ENCODE data around the gene AGPAT4.
"Not testable (repeated sequence)": the region's sequence is repeated elsewhere in the genome, so short reads cannot be mapped to it uniquely, and the experiment has no call there.

AGPAT4 gene

DNA sequence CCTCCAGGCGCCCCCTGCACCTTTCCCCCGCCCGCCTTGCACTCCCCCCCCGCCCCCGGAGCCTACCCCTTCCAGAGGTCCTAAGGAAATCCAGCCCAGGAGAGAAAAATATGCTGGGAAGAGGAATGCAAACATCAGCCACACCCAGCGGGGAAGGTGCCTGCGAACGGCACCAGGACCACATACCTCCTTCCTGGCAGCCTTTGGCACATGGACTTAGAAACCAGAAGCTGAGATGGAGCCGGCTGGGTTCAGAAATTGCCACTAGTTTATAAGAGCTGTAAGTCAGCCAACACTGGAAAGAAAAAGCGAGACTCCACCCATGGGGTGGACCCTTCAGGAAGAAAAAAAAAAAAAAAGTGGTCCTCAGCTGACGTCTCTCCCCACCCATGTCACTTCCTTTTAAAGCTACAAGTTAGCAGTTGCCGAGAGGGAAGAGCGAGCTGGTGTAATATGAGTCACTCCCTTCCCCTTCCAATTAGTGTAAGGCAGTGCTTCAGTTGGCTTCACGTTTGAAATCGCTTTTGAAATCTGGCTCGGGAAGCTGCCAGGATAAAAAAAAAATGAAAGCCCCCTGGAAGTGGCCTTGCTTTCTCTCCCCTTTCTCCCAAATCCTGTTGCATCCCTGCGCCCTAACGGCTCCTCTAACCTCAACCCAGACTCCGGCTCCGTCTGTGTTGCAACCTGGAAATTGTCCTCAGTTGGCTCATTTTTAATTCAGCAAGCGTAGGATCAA lies at the start of gene AGPAT4:
Gene AGPAT4 (minus strand): TSS at position 310 of the 736 bp plus-strand sequence. CDS start 41,848 bp downstream, outside the sequence.
- peak within 1 kb of the TSS; percentile 79 for H3K27ac ChIP-seq (ENCODE audit: low read depth, low read length)
- peak within 1 kb of the TSS; percentile 79 for H3K4me3 ChIP-seq (ENCODE audit: low read depth, low read length)
- peak within 1 kb of the TSS; percentile 92 for H3K9ac ChIP-seq (ENCODE audit: low read length)
- no peaks in the 10 kb centered on the region; the same call in 1 of the 2 replicates for H3K36me3 ChIP-seq (ENCODE audit: control insufficient read depth, insufficient read depth, low read length)
- peaks cover 31% of the 10 kb centered on the region for H3K4me1 ChIP-seq (ENCODE audit: control insufficient read depth, insufficient read depth, low read length)
- H3K9me3 ChIP-seq (ENCODE audit: control insufficient read depth, insufficient read depth, low read depth, low read length): no peaks in the 10 kb centered on the region
- H3K27me3 ChIP-seq (ENCODE audit: control insufficient read depth, insufficient read depth, low read length): no peaks in the 10 kb centered on the region

GRCh38 chr6:161319231-161319630 lies 45.4 kb upstream of the AGPAT4 start:
- no peak overlapping the region for H3K9ac ChIP-seq (ENCODE audit: low read length)
- H3K9me3 ChIP-seq (ENCODE audit: control insufficient read depth, insufficient read depth, low read depth, low read length): peaks cover 20% of the 10 kb centered on the region
- no peaks in the 10 kb centered on the region for H3K36me3 ChIP-seq (ENCODE audit: control insufficient read depth, insufficient read depth, low read length)
- no peak overlapping the region for H3K27ac ChIP-seq (ENCODE audit: low read depth, low read length)
- no peaks in the 10 kb centered on the region for H3K27me3 ChIP-seq (ENCODE audit: control insufficient read depth, insufficient read depth, low read length)
- H3K4me1 ChIP-seq (ENCODE audit: control insufficient read depth, insufficient read depth, low read length): peaks cover 3% of the 10 kb centered on the region; the same call in 1 of the 2 replicates
- H3K4me3 ChIP-seq (ENCODE audit: low read depth, low read length): no peak overlapping the region

GRCh38 chr6:161318456-161318855 lies 44.6 kb upstream of the AGPAT4 start:
- Histone ChIP-seq H3K4me1 (ENCODE audit: control insufficient read depth, insufficient read depth, low read length) (peaks cover 3% of the 10 kb centered on the region; the same call in 1 of the 2 replicates), H3K4me3 (ENCODE audit: low read depth, low read length) (no peak overlapping the region), H3K27ac (ENCODE audit: low read depth, low read length) (no peak overlapping the region), H3K9me3 (ENCODE audit: control insufficient read depth, insufficient read depth, low read depth, low read length) (peaks cover 17% of the 10 kb centered on the region), H3K27me3 (ENCODE audit: control insufficient read depth, insufficient read depth, low read length) (no peaks in the 10 kb centered on the region), H3K36me3 (ENCODE audit: control insufficient read depth, insufficient read depth, low read length) (no peaks in the 10 kb centered on the region), H3K9ac (ENCODE audit: low read length) (no peak overlapping the region)

DNA sequence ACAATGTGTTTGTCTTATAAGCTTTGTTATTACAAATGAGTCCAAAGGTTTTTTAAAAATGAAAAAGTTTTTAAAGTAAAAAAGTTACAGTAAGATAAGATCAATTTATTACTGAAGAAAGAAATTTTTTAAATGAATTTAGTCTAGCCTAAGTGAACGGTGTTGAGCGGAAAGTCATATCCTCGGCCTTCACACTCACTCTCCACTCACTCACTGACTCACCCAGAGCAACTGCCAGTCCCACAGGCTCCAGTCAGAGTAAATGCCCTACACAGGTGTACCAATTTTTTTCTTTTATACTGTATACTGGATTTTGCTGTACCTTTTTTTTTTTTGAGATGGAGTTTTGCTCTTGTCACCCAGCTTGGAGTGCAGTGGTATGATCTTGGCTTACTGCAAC lies 42.7 kb upstream of the AGPAT4 start:
- H3K27ac ChIP-seq (ENCODE audit: low read depth, low read length): no peak overlapping the region

GRCh38 chr6:161315246-161315917 lies 41.5 kb upstream of the AGPAT4 start:
- not testable (repeated sequence) for H3K4me1 ChIP-seq (ENCODE audit: control insufficient read depth, insufficient read depth, low read length); H3K27ac ChIP-seq (ENCODE audit: low read depth, low read length); H3K27me3 ChIP-seq (ENCODE audit: control insufficient read depth, insufficient read depth, low read length); H3K9ac ChIP-seq (ENCODE audit: low read length); H3K4me3 ChIP-seq (ENCODE audit: low read depth, low read length); H3K36me3 ChIP-seq (ENCODE audit: control insufficient read depth, insufficient read depth, low read length); H3K9me3 ChIP-seq (ENCODE audit: control insufficient read depth, insufficient read depth, low read depth, low read length)

More for the DNA sequence above, 42.7 kb upstream of the AGPAT4 start:
- Histone ChIP-seq H3K27me3 (ENCODE audit: control insufficient read depth, insufficient read depth, low read length) (no peaks in the 10 kb centered on the region), H3K4me1 (ENCODE audit: control insufficient read depth, insufficient read depth, low read length) (peaks cover 3% of the 10 kb centered on the region; the same call in 1 of the 2 replicates), H3K36me3 (ENCODE audit: control insufficient read depth, insufficient read depth, low read length) (no peaks in the 10 kb centered on the region), H3K4me3 (ENCODE audit: low read depth, low read length) (no peak overlapping the region), H3K9ac (ENCODE audit: low read length) (no peak overlapping the region), H3K9me3 (ENCODE audit: control insufficient read depth, insufficient read depth, low read depth, low read length) (peaks cover 8% of the 10 kb centered on the region; the same call in 1 of the 2 replicates)

GRCh38 chr6:161314541-161315245 lies 40.8 kb upstream of the AGPAT4 start:
- peak overlapping the region; percentile 5; the same call in 1 of the 2 replicates for H3K4me3 ChIP-seq (ENCODE audit: low read depth, low read length)
- H3K4me1 ChIP-seq (ENCODE audit: control insufficient read depth, insufficient read depth, low read length); H3K36me3 ChIP-seq (ENCODE audit: control insufficient read depth, insufficient read depth, low read length); H3K27me3 ChIP-seq (ENCODE audit: control insufficient read depth, insufficient read depth, low read length); H3K9ac ChIP-seq (ENCODE audit: low read length); H3K9me3 ChIP-seq (ENCODE audit: control insufficient read depth, insufficient read depth, low read depth, low read length); H3K27ac ChIP-seq (ENCODE audit: low read depth, low read length): not testable (repeated sequence)

- Histone ChIP-seq H3K36me3 (ENCODE audit: control insufficient read depth, insufficient read depth, low read length) (no peaks in the 10 kb centered on the region), H3K4me3 (ENCODE audit: low read depth, low read length) (no peak overlapping the region), H3K9me3 (ENCODE audit: control insufficient read depth, insufficient read depth, low read depth, low read length) (peaks cover 8% of the 10 kb centered on the region; the same call in 1 of the 2 replicates), H3K27me3 (ENCODE audit: control insufficient read depth, insufficient read depth, low read length) (no peaks in the 10 kb centered on the region), H3K9ac (ENCODE audit: low read length) (no peak overlapping the region), H3K4me1 (ENCODE audit: control insufficient read depth, insufficient read depth, low read length) (peaks cover 3% of the 10 kb centered on the region; the same call in 1 of the 2 replicates), H3K27ac (ENCODE audit: low read depth, low read length) (no peak overlapping the region)
Observed at GRCh38 chr6:161313940-161314509, 40.2 kb upstream of the AGPAT4 start.

DNA sequence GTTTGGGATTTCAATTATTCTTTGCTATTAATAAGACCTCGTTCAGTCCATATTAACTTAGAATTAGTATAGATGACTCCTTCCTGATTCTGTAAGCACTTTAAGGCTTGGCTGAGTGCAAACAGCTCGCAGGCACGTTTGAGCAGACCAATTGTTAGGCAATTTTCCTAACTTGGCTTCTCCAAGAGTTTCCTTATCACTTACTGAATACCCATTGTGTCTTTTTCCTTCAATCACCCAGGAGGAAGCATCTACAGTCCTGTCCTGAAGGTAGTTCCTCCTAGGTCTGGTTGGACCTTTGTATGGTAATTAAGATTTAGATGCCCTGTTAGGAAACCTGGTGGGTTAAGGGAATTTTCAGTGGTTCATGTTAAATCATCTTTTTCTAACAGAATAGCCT lies 39.6 kb upstream of the AGPAT4 start:
- not testable (repeated sequence) for H3K9ac ChIP-seq (ENCODE audit: low read length); H3K4me3 ChIP-seq (ENCODE audit: low read depth, low read length); H3K4me1 ChIP-seq (ENCODE audit: control insufficient read depth, insufficient read depth, low read length); H3K36me3 ChIP-seq (ENCODE audit: control insufficient read depth, insufficient read depth, low read length); H3K27me3 ChIP-seq (ENCODE audit: control insufficient read depth, insufficient read depth, low read length); H3K27ac ChIP-seq (ENCODE audit: low read depth, low read length); H3K9me3 ChIP-seq (ENCODE audit: control insufficient read depth, insufficient read depth, low read depth, low read length)

DNA sequence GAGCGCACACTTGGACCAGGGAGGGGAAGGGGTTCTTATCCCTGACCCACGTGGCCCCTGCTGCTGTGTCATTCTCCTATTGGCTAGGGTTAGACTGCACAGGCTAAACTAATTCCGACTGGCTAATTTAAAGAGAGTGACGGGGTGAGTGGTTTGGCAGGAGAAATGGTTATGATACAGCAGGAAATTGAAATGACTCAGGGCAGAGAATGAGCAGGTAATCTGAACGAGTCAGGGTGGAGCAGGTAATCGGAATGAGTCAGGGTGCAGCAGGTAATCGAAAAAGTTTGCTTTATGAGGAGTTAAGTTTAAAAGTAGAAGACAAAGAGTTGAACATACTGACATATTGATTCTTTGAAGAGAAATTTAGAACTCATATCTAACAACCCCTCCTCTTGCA lies 35.9 kb upstream of the AGPAT4 start:
- not testable (repeated sequence) for H3K4me3 ChIP-seq (ENCODE audit: low read depth, low read length); H3K36me3 ChIP-seq (ENCODE audit: control insufficient read depth, insufficient read depth, low read length); H3K27me3 ChIP-seq (ENCODE audit: control insufficient read depth, insufficient read depth, low read length); H3K4me1 ChIP-seq (ENCODE audit: control insufficient read depth, insufficient read depth, low read length); H3K9me3 ChIP-seq (ENCODE audit: control insufficient read depth, insufficient read depth, low read depth, low read length); H3K27ac ChIP-seq (ENCODE audit: low read depth, low read length); H3K9ac ChIP-seq (ENCODE audit: low read length)

DNA sequence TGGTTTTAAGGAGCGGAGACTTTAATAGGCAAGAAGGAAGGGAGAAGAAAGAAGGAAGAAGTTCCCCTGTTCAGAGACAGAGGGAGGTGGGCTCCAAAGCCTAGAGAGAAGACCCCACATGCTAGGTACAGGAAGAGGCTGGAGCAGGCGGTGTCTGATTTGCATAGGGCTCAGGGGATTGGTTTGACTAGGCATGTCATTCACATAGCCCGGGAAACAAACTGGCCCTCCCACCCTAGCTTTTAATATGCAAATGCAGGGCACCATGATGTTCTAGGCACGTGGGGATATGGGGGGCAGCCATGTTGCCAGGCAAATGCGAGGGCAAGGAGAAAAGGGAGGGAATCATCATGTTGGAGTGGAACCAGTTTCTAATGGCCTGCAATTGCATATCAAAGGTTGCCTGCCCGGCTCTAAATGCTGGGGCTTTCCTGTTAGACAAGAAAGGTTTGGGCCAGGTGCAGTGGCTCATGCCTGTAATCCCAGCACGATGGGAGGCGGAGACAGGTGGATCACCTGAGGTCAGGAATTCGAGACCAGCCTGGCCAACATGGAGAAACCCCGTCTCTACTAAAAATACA lies 34.3 kb upstream of the AGPAT4 start:
- Histone ChIP-seq H3K27ac (ENCODE audit: low read depth, low read length) (no peak overlapping the region), H3K9ac (ENCODE audit: low read length) (no peak overlapping the region), H3K9me3 (ENCODE audit: control insufficient read depth, insufficient read depth, low read depth, low read length) (no peaks in the 10 kb centered on the region), H3K4me1 (ENCODE audit: control insufficient read depth, insufficient read depth, low read length) (no peaks in the 10 kb centered on the region), H3K4me3 (ENCODE audit: low read depth, low read length) (no peak overlapping the region), H3K36me3 (ENCODE audit: control insufficient read depth, insufficient read depth, low read length) (no peaks in the 10 kb centered on the region), H3K27me3 (ENCODE audit: control insufficient read depth, insufficient read depth, low read length) (no peaks in the 10 kb centered on the region)

Measured in HUES6 (cell line).